GM12892 (cell line): ENCODE data around the gene RRBP1.

Experiments used
- DNase-seq: peaks from one replicate; pipeline ENCODE4 v3.0.0; 2011; ENCODE audit not compliant: insufficient read length
- FAIRE-seq: peaks from 2 replicates; lab custom pipeline; 2011; peaks lifted over from hg19 to GRCh38; lab: Jason Lieb, UNC
- POLR2A ChIP-seq: IDR thresholded peaks from 2 replicates; pipeline ENCODE4 v1.6.1; 2011; ENCODE audit warnings: low read depth, low read length, control low read depth
- POLR2AphosphoS5 ChIP-seq: IDR thresholded peaks from 2 replicates; pipeline ENCODE4 v1.6.1; 2011; ENCODE audit warnings: low read depth, low read length, control low read depth
- TAF1 ChIP-seq: IDR thresholded peaks from 2 replicates; pipeline ENCODE4 v1.6.1; 2011; ENCODE audit warnings: low read depth, mild to moderate bottlenecking, control low read depth, low read length, borderline replicate concordance

Gene RRBP1

GRCh38 chr20:17675519-17676377, 6.3 kb downstream of the RRBP1 start:
- DNase-seq (no peak), FAIRE-seq (no peak)
- TF ChIP-seq TAF1 = no peak
- TF ChIP-seq POLR2AphosphoS5 = no peak
- TF ChIP-seq POLR2A = no peak

DNA sequence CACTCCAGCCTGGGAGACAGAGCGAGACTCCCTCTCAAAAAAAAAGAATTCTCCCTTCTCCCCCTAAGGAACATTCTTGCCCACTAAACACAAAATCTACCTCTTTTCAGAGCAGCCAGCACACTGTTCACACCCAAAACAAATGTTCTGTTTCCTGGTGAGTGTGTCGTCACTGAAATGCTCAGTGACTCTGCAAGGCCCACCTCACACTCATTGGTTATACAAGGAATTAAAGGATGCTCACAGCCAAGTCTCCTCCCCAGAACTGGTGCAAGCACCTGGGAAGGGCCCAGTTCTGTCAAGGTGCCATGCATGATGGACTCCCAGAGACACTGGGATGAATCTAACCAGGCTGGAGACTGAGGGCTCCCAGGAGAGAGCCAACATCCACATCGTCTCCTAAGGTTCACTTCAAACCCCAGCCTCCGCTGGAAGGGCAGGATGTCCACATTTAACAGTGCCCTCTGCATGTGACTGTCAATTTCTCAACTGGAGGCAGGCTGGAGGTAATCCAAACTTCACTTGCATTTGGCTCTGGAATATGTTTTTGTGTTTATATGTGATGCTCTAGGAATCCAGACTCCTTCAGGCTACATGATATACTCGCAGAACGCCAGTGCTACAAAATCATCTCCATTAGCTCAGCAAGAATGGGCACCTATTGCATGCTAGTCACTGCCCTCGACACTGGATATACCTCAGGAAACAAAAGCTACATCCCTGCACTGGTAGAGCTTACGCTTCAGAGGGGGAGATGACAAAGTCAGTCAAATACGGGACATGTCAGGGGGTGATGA, 7.1 kb downstream of the RRBP1 start:
- DNase-seq (no peak), FAIRE-seq (no peak)
- TF ChIP-seq POLR2A (no peak), POLR2AphosphoS5 (0 out of 2 replicates have a peak, but pooled peaks have one; percentile 20), TAF1 (no peak)

DNA sequence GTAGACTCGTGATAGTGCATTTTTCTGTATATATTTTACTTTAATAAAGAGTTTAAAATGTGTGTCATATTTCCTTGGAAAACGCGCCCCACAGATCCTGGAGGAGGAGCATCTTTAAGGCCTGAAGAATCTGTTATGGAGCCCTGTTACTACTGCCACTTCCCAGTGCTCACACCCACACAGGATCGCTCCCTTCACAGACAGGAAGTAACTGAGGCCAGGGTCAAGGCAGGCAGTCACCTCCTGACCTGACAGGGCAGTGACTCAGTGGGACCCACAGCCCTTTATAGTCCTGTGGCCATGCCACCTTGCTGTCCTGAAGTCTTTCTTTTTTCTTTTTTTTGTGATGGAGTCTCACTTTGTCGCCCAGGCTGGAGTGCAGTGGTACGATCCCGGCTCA, 9.0 kb downstream of the RRBP1 start:
- FAIRE-seq = no peak
- DNase-seq = no peak
- no peak for TF ChIP-seq TAF1
- TF ChIP-seq POLR2A = no peak
- no peak for TF ChIP-seq POLR2AphosphoS5

DNA sequence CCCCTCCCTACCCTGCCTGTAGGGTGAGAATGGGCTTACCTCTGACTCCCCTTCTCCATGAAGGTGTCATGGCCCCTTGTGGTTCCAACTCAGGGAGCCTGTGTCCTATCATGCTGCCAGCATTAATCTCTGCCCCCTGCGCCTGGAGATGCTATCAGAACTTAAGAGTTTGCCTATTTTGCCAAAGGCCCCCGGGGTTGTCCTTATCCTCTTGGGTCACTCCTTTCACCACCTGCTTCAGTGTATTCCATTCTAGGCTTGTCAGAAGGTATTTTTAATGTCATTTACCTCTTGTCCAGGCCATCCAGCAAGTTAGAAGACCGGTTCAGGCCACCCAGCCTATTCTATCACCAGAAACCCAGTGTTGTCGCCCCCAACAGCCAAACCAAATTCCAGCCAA, 10.5 kb downstream of the RRBP1 start:
- FAIRE-seq = no peak
- DNase-seq = no peak
- TF ChIP-seq POLR2A (no peak), TAF1 (no peak), POLR2AphosphoS5 (no peak)

DNA sequence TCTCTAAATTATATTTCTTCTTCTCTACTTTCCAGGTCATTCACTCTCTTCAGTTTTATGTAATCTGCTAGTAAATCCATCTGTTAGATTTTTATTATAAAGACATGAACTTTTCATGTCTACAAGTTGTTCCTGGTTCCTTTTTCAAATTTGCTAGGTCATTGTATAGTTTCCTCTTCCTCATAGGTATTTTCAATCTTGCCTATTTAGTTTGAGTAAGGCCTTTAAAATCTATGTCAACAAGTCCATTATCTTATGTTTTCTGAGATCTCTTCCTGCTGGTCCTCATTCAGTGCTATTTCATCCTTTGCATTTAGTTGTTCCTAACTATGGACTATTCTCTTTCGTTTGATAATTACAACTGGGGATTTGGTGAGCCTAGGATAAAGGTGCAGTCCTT, 11.0 kb downstream of the RRBP1 start:
- DNase-seq (no peak), FAIRE-seq (no peak)
- no peak for TF ChIP-seq POLR2A
- no peak for TF ChIP-seq TAF1
- TF ChIP-seq POLR2AphosphoS5 = no peak

DNA sequence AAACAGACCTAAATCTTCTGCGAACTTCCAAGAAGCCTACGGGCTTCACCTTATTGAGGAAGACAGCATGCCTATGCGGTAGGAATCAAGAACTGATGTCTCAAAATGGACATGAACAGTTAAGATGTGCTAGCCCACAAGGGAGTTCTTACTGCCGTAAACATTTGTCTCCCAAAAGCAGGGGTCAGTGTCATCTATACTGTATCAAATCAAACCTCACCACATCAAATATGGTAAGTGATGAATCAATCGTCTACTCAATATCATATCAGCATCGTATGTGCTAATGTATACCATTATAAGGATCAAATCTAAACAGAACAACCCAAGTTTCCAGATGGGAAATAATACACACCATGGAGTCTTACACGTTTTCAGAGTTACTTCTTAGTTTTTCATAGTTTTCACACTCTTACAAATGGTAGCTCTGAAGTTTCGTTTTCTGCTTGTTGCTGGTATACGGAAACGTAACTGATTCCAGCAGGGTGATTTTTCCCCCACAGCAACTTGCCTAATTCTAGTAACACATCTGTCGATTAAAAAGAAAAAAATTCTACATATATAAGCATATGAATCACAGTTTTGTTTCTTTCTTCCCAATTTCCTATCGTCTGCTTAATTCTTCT, 12.6 kb downstream of the RRBP1 start:
- no peak for TF ChIP-seq TAF1
- TF ChIP-seq POLR2A = no peak
- TF ChIP-seq POLR2AphosphoS5 = no peak
- no peak for DNase-seq
- peak; percentile 53 for FAIRE-seq

DNA sequence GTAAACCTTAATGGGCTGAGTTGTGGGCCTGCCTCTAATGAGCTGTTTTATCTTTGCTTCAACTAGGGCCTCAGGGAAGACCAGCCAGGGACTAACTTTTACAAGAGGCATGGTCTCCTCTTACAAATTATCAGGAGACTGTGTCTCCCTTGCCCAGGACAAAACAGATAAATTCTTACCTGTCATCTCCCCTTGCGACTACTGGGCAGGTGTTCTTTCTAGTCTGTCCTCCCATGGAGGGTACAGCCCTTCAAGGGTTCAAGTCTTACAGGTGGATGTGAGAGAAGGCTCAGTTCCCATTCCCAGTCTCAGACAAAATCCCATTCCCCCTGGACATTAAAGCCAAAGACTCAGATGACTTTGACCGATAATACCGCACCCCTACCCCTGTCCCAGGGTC, 13.6 kb downstream of the RRBP1 start:
- FAIRE-seq (no peak), DNase-seq (no peak)
- no peak for TF ChIP-seq POLR2AphosphoS5
- TF ChIP-seq TAF1 = no peak
- TF ChIP-seq POLR2A = no peak

DNA sequence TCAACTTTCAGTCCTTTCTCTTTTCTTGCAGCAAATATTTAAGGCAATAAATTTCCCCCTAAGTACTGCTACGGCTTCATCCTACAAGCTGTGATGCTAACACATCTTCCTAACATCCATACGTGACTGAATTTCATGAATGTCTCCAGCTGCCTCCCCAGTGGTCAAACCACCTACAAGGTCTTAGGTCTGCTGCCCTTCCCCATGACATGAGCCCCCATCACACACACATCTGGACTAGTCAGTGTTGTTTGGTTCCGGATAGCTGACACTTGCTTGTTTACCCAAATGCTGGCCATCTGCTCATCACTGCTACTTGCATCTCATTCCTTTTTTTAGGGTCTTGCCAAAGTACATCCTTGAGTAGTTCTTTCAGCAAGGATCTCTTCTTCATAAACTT, 14.6 kb downstream of the RRBP1 start:
- no peak for DNase-seq
- no peak for FAIRE-seq
- TF ChIP-seq POLR2AphosphoS5 (no peak), TAF1 (no peak), POLR2A (no peak)

DNA sequence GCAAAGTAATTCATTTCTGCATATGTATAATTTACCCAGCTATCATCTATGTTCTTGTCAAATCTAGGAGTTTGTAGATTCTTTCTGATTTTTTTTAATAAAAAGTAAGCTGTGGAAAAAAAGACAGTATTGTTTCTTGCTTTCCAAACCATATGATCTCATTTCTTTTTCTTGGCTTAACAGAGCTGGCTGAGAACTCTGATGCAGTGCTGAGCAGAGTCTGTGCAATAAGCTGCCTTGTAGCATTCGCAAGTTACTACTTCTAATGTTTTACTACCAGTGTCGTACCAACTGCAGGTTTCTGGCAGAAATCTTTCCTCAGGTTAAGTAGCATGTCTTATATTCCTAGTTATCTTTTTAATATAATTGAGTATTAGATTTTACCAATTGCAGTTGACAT, 15.6 kb downstream of the RRBP1 start:
- no peak for TF ChIP-seq POLR2AphosphoS5
- TF ChIP-seq POLR2A = no peak
- no peak for TF ChIP-seq TAF1
- DNase-seq = no peak
- FAIRE-seq = no peak

- DNase-seq = no peak
- FAIRE-seq = no peak
- no peak for TF ChIP-seq POLR2AphosphoS5
- TF ChIP-seq TAF1 = no peak
- no peak for TF ChIP-seq POLR2A
These were observed 16.3 kb downstream of the RRBP1 start for GRCh38 chr20:17665756-17666155.

- no peak for DNase-seq
- FAIRE-seq = no peak
- TF ChIP-seq POLR2A (no peak), POLR2AphosphoS5 (no peak), TAF1 (no peak)
These were observed 17.9 kb downstream of the RRBP1 start for GRCh38 chr20:17664025-17664633.
